NCI-H748 (cell line): ENCODE data around the gene RRP9.

Experiments used
- DNase-seq: peaks from one replicate; lab custom pipeline; 2025; ENCODE audit not compliant: unreplicated experiment; lab: John Stamatoyannopoulos, UW

RRP9 gene

GRCh38 chr3:51974277-51974962 is 32.7 kb upstream of the RRP9 start:
- DNase-seq, result peak; percentile 30

GRCh38 chr3:51971350-51971749 is 29.6 kb upstream of the RRP9 start:
- DNase-seq, result no peak

- no peak for DNase-seq
Measured at GRCh38 chr3:51970606-51971300, 29.0 kb upstream of the RRP9 start.

GRCh38 chr3:51969841-51970240 is 28.1 kb upstream of the RRP9 start:
- DNase-seq, result no peak

- DNase-seq, result peak; percentile 26
Measured at GRCh38 chr3:51968883-51969678, 27.4 kb upstream of the RRP9 start.

- DNase-seq, result peak; percentile 54
Measured at GRCh38 chr3:51968170-51968775, 26.6 kb upstream of the RRP9 start.

GRCh38 chr3:51967384-51968169 is 25.9 kb upstream of the RRP9 start, which contains the start of gene PCBP4:
PCBP4 (minus strand) TSS chr3:51967454; CDS start chr3:51961240, 6,214 bp downstream.
- DNase-seq, result peak; percentile 61

GRCh38 chr3:51966922-51967383 is 25.2 kb upstream of the RRP9 start:
- DNase-seq, result peak; percentile 27

- no peak for DNase-seq
Measured at GRCh38 chr3:51966486-51966885, 24.8 kb upstream of the RRP9 start.

GRCh38 chr3:51966016-51966415 is 24.3 kb upstream of the RRP9 start:
- DNase-seq, result no peak

GRCh38 chr3:51964521-51964920 is 22.8 kb upstream of the RRP9 start:
- DNase-seq, result peak; percentile 27

GRCh38 chr3:51963951-51964451 is 22.3 kb upstream of the RRP9 start:
- DNase-seq, result peak; percentile 57

GRCh38 chr3:51962854-51963530 is 21.3 kb upstream of the RRP9 start:
- no peak for DNase-seq

- DNase-seq, result no peak
Measured at GRCh38 chr3:51961602-51962569, 20.2 kb upstream of the RRP9 start.

GRCh38 chr3:51961011-51961410 is 19.3 kb upstream of the RRP9 start:
- DNase-seq, result no peak

GRCh38 chr3:51960386-51960785 is 18.7 kb upstream of the RRP9 start:
- DNase-seq, result no peak

GRCh38 chr3:51959651-51960050 is 17.9 kb upstream of the RRP9 start:
- DNase-seq, result no peak
